OCI-LY7 (cell line): ENCODE measurements around the gene TLR1.

Experiments used
- EZH2phosphoT487 ChIP-seq: fragments of 200-600 bp; sonication (generic); IDR thresholded peaks from 2 replicates; pipeline ENCODE4 v1.6.1; 2018; ENCODE audit warnings: low read depth, borderline replicate concordance, mild to moderate bottlenecking, mixed run types, antibody characterized with exemption, low read length, moderate library complexity, mixed read lengths
- TF ChIP-seq, protein P1 (sequence below): fragments of 200-600 bp; sonication (generic); conservative IDR thresholded peaks from 2 replicates; pipeline ENCODE4 v1.5.1; 2014; ENCODE audit warnings: mild to moderate bottlenecking, antibody characterized with exemption, low read length, moderate library complexity, mixed read lengths

DNA sequence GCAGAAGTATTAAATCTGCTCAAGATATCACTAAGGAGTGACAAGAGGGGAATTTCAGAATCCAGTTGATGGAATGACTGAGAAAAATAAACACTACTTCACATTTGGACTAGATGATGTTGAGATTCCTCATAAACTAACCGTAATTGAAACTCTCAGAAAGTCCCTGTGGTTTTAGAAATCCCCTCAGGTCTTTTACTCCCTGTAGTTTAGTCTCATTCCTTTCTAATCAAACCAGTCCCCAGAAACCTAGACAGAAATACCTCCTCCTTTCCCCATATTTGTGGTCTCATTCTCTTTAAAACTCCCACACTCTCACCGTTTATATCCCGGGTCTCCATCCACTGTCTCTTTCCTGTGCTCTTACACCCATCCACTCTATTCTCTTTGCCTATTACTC, 15.0 kb upstream of the TLR1 start:
- TF ChIP-seq, protein P1, sequence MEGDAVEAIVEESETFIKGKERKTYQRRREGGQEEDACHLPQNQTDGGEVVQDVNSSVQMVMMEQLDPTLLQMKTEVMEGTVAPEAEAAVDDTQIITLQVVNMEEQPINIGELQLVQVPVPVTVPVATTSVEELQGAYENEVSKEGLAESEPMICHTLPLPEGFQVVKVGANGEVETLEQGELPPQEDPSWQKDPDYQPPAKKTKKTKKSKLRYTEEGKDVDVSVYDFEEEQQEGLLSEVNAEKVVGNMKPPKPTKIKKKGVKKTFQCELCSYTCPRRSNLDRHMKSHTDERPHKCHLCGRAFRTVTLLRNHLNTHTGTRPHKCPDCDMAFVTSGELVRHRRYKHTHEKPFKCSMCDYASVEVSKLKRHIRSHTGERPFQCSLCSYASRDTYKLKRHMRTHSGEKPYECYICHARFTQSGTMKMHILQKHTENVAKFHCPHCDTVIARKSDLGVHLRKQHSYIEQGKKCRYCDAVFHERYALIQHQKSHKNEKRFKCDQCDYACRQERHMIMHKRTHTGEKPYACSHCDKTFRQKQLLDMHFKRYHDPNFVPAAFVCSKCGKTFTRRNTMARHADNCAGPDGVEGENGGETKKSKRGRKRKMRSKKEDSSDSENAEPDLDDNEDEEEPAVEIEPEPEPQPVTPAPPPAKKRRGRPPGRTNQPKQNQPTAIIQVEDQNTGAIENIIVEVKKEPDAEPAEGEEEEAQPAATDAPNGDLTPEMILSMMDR: no peak
- no peak for TF ChIP-seq EZH2phosphoT487
